HG03280 (cell line): ENCODE measurements around the gene CLASP1.

Source experiments
- ATAC-seq: cut with Tn5 transposase; IDR thresholded peaks from one replicate; pipeline ENCODE4 v1.9.1; 2021; ENCODE audit warnings: mild to moderate bottlenecking, moderate library complexity; ENCODE audit not compliant: unreplicated experiment

Gene CLASP1

DNA sequence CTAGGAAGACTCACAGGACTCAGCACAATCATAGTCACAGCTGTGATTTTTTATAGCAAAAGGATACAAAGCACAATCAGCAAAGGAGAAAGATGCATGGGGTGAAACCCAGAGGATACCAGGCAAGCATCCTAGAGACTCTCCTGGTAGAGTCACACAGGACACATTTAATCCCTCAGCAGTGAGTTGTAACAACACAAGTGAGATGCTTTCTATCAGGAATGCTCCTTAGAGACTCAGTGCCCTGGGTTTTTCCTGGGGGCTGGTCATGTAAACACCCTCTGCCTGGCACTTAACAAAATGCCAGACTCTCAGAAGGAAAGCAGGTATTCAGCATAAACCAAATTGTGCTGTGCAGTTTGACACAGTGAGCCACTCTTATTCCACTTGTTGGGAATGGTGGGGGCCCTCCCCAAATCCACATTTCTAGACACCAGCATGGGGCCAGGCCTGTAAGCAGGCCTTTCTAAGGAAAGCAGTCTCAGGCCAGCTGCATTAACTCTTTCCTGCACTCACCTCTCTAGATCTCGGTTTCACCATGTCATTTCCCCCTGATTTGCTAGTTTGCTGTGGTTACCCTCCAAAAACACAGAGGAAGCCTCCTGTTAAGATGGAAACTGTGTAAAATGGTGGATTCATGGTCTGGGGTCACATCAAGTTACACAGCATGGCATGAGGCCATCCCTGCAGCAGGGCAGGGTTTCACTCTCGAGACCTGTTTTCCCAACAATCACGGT, 135.5 kb downstream of the CLASP1 start:
- ATAC-seq: no peak

GRCh38 chr2:121510857-121511256, 138.4 kb downstream of the CLASP1 start:
- ATAC-seq: no peak

DNA sequence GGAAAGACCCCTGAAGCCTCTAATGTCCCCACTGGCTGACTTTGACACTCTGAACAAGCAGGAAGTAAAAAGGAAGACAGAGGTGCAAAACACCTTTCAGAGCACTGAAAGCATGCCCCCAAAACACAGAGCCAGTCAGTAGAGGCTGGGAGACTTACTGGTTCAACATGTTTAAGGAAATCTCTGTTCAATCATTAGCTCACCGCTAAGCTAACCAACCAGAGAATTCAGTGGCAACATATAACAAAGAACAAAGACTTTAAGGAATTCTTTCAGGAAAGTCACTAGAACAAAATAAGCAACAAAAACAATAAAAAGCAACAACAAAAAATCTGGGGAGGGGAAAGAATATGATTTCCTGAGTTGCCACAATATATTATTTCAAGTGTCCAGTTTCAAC, 142.6 kb downstream of the CLASP1 start:
- no peak for ATAC-seq

- ATAC-seq: no peak
Observed at GRCh38 chr2:121505986-121506586, 143.2 kb downstream of the CLASP1 start.

DNA sequence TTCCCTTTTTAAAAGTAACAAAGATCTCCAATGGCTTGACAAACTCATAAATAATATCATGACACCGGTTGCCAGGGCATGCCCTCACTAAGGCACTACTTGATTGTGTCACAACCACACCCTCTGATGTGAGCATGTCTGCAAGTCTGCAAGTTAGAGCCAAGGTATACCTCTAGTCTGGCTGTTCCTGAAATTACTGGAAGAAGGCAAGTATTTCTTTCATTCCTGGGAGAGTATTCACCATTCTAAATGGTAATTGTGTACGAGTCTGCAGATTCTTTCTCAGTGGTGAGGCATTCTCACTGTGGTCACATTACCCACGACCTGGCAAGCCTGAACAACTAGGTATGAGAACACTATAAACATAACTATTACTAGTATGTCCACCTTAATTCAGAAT, 144.3 kb downstream of the CLASP1 start:
- ATAC-seq: no peak

GRCh38 chr2:121504316-121504715, 144.9 kb downstream of the CLASP1 start:
- ATAC-seq: no peak

- no peak for ATAC-seq
Observed at GRCh38 chr2:121502781-121503180, 146.5 kb downstream of the CLASP1 start.

GRCh38 chr2:121502246-121502645, 147.0 kb downstream of the CLASP1 start:
- no peak for ATAC-seq

GRCh38 chr2:121501554-121501953, 147.7 kb downstream of the CLASP1 start:
- ATAC-seq: no peak

DNA sequence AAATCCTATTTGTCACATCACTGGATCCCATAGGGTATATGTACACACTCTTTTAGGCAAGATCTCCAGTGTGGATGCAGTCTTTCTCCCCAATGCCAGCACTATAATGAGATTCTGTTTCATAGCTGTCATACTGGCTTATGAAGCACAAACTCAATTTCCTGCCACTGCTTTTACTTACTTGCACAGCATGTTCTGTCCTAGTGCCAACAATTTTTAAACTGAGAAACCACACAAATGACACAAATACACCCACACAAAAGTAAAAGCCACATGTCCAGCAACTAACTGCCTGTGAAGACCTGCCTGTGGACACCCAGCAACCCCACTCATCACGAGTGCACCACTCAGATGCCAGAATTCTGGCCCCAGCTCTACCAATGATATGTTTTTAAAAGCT, 148.2 kb downstream of the CLASP1 start:
- ATAC-seq: no peak

DNA sequence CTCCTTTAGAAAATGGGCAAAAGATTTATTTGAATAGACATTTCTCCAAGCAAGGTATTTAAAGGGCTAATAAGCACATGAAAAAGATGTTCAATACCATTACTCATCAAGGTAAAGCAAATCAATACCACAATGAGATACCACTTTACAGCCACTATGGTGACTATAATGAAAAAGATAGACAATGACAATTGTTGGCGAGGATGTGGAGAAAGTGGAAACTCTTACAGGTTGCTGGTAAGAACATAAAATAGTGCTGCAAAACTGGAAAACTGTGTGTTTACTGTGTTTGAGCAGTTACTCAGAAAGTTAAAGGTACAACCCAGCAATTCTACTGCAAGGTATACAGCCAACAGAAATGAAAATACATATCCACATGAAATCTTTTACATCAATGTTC, 150.5 kb downstream of the CLASP1 start:
- ATAC-seq: no peak

DNA sequence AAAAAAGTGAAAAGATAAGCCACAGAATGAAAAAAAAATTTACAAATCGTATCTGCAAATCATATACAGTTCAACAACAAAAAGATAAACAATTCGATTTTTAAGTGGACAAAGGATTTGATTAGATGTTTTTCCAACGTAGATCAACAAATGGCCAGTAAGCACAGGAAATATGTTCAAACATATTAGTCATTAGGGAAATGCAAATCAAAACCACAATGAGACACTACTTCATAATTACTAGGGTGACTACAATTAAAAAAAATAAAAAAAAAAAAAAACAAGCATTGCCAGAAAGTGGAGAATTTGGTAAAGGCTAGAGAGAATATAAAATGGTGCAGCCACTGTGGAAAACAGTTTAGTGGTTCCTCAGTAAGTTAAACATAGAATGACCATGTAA, 156.9 kb downstream of the CLASP1 start:
- ATAC-seq: no peak

DNA sequence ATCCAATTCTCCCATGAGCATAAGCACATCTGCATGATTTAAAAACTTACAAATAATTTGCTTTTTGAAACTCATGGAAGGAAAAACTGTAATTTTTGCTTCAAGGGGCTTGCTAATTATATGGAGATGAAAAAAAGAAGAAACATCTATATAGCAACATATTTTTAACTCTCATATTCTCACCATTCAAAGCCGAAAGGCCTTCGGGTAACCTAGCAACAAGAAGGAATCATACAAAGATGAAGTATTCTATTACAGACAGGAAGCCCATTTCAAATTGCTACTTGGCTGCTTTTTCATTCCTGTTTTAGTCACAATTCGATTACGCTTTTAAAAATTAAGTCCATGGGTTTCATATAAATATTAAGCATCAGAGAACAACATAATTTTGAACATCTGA, 157.7 kb downstream of the CLASP1 start:
- no peak for ATAC-seq

GRCh38 chr2:121490584-121491133, 158.6 kb downstream of the CLASP1 start:
- ATAC-seq: no peak

DNA sequence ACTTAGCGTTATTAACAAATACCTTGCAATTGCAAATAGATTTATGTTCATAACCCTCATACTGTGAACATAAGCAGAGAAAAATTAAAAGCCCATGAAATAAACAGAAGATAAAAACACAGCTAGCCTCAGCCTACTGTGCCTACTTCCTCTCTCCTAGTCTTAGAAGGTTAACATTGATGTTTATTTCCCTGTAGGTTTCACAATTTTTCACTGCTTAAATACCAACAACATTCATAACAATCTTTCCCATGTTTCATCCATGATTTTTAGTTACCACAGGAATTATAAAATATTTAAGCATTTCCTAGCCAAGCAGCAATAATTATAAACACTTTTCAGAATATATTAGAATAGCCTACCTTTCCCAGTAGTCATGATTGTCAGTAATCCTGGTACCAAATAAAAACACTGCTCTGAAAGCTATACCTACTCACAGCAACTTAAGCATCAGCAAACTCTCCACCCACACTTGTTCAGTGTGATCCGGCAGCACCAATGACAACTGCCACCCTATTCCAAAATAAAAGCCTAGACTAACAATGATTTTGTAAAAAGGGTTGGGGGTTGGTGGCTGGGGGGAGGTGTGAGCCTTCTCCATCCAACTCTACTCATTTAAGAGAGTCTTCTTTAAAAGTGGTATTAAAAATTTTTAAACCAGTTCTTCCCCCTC, 159.2 kb downstream of the CLASP1 start:
- ATAC-seq: no peak

- no peak for ATAC-seq
Observed at GRCh38 chr2:121489284-121489683, 160.0 kb downstream of the CLASP1 start.

DNA sequence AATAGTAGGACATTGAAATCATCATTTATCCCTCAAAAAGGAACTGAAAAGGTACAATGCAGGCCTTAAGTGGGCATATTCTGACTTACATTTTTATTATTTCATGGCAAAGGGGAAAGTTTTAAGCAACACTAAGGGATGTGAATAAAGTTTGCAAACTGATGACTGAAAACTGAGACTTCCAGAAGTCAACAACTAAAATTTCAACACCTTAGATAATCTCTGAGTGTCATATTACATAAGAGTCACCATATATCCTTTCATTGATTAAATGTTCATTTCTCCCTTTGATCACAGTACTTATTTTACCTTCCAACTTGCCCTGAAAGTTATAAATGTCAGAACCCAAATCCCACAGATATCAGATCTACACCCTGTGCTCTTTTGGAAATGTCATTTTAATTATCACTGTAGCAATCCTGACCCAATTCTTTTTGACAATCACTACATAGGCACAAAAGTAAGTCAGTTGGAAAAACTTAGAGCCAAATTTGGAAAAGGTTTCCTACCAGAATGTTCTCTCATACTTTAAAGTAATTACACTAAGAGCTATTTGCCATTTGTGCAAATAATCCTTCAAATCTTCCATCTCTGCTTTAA, 163.0 kb downstream of the CLASP1 start:
- ATAC-seq: no peak

- no peak for ATAC-seq
Observed at GRCh38 chr2:121485039-121485438, 164.2 kb downstream of the CLASP1 start.

GRCh38 chr2:121483846-121484245, 165.4 kb downstream of the CLASP1 start:
- no peak for ATAC-seq

DNA sequence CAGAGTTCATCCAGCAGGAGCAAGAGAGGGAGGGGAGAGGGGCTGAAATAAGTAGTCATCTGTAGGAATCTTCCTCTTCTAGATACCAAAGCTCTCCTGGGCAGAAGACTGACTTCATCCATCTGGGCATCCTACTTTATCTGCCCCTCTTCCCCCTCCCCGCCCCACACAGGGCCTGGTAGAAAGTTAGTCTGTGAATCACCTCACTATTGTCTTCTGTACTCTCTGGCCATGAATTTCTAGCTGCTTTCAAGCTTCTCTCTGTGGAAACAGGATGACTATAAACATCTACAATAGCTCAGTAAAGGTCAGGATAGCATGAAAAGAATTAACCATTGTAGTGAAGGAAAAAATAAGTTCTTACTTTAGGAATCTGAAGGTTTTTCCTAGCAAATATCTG, 166.2 kb downstream of the CLASP1 start:
- no peak for ATAC-seq

DNA sequence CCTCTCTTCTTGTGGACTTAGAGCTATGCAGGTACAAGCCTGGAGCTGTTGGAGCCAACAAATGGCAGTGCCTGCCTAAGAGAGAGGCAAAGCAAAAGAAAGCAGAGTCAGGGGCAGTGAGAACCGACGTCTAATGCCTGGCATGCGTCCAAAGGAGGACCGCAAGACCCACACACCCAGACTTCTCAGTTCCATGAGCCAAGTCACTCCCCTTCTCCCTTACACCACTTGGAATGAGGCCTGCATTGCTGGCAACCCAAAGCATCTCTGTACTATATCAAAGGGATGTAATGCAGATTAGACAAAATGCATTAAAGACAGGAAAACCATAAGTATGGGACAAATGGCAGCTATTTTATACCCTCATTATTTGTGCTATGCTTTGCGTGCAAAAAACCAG, 168.4 kb downstream of the CLASP1 start:
- ATAC-seq: no peak
